ENCODE data around the gene UNC5A. TPM values are rescaled to one million over a fixed set of nuclear protein-coding genes. Genes with fewer than 3 reads are reported as not detected.

The UNC5A gene
- total RNA-seq, 2 donors from 2014 or later = not detected

- Histone ChIP-seq H3K9me3 (no peaks in the 10 kb centered on the region), H3K36me3 (no peaks in the 10 kb centered on the region), H3K4me3 (no peak overlapping the region), H3K27ac (no peak overlapping the region), H3K4me1 (no peaks in the 10 kb centered on the region), H3K27me3 (no peaks in the 10 kb centered on the region)
- TF ChIP-seq CTCF (IDR thresholded peaks at IDR 0.05) = no peak
- DNase-seq (ENCODE audit: low spot score) = no peak
These were observed 67.5 kb downstream of the UNC5A start for GRCh38 chr5:176877793-176878331.

- Histone ChIP-seq H3K36me3 (no peaks in the 10 kb centered on the region), H3K27ac (no peak overlapping the region), H3K27me3 (no peaks in the 10 kb centered on the region), H3K9me3 (no peaks in the 10 kb centered on the region), H3K4me1 (no peaks in the 10 kb centered on the region), H3K4me3 (no peak overlapping the region)
- TF ChIP-seq CTCF (IDR thresholded peaks at IDR 0.05) = no peak
- DNase-seq (ENCODE audit: low spot score) = no peak
These were observed 68.1 kb downstream of the UNC5A start for GRCh38 chr5:176878463-176878862.

GRCh38 chr5:176878906-176879662, 68.7 kb downstream of the UNC5A start:
- H3K4me3 ChIP-seq = no peak overlapping the region
- no peaks in the 10 kb centered on the region for H3K4me1 ChIP-seq
- H3K27me3 ChIP-seq = no peaks in the 10 kb centered on the region
- H3K36me3 ChIP-seq = no peaks in the 10 kb centered on the region
- H3K27ac ChIP-seq = no peak overlapping the region
- DNase-seq (ENCODE audit: low spot score) = no peak
- TF ChIP-seq CTCF (IDR thresholded peaks at IDR 0.05) = no peak
- no peaks in the 10 kb centered on the region for H3K9me3 ChIP-seq

- H3K27ac ChIP-seq = no peak overlapping the region
- no peaks in the 10 kb centered on the region for H3K9me3 ChIP-seq
- no peak for TF ChIP-seq CTCF (IDR thresholded peaks at IDR 0.05)
- H3K36me3 ChIP-seq = no peaks in the 10 kb centered on the region
- no peak for DNase-seq (ENCODE audit: low spot score)
- H3K4me3 ChIP-seq = no peak overlapping the region
- H3K27me3 ChIP-seq = no peaks in the 10 kb centered on the region
- no peaks in the 10 kb centered on the region for H3K4me1 ChIP-seq
These were observed 69.5 kb downstream of the UNC5A start for GRCh38 chr5:176879663-176880361.

GRCh38 chr5:176880366-176881020, 70.1 kb downstream of the UNC5A start:
- Histone ChIP-seq H3K4me1 (no peaks in the 10 kb centered on the region), H3K36me3 (no peaks in the 10 kb centered on the region), H3K27me3 (no peaks in the 10 kb centered on the region), H3K9me3 (no peaks in the 10 kb centered on the region), H3K27ac (no peak overlapping the region), H3K4me3 (no peak overlapping the region)
- TF ChIP-seq CTCF (IDR thresholded peaks at IDR 0.05) = no peak
- DNase-seq (ENCODE audit: low spot score) = no peak
